Lung (tissue), 12 donors: Measurements from ENCODE around the gene SPRED3. TPM values are rescaled to one million over a fixed set of nuclear protein-coding genes. Genes with fewer than 3 reads are reported as not detected.

Source experiments
- ATAC-seq: fragments of 200-7000 bp; cut with Tn5 transposase; one replicate; pipeline ENCODE4 v1.9.1; 2020; ENCODE audit warnings: moderate number of reproducible peaks; ENCODE audit not compliant: insufficient read depth, low FRiP score
- DNase-seq, 3 donors: peaks; one replicate each; pipeline ENCODE4 v3.0.0-alpha.2; 2013 to 2017
- H3K27ac ChIP-seq, 2 donors: one replicate each; pipeline ENCODE4 v1.5.1; 2013; ENCODE audit warnings: mild to moderate bottlenecking in 2 of 2, moderate library complexity in 2 of 2, control low read depth in 1 of 2, inconsistent platforms in 1 of 2, low read depth in 1 of 2, low read length in 1 of 2
- H3K27me3 ChIP-seq, 3 donors: one replicate each; pipeline ENCODE4 v1.5.1; 2013; ENCODE audit warnings: low read length in 2 of 3; ENCODE audit not compliant: control insufficient read depth in 3 of 3, insufficient read depth in 3 of 3
- H3K36me3 ChIP-seq, 4 donors: one replicate each; pipeline ENCODE4 v1.5.1; 2013; ENCODE audit warnings: low read length in 4 of 4, mild to moderate bottlenecking in 1 of 4, moderate library complexity in 1 of 4; ENCODE audit not compliant: control insufficient read depth in 4 of 4, insufficient read depth in 4 of 4
- H3K4me1 ChIP-seq, 5 donors: one replicate each; pipeline ENCODE4 v1.5.1; 2013; ENCODE audit warnings: low read length in 5 of 5, mild to moderate bottlenecking in 2 of 5, moderate library complexity in 1 of 5; ENCODE audit not compliant: control insufficient read depth in 5 of 5, insufficient read depth in 5 of 5
- H3K4me3 ChIP-seq: one replicate; pipeline ENCODE4 v1.5.1; 2013; ENCODE audit warnings: mild to moderate bottlenecking, control low read depth, moderate library complexity
- H3K9ac ChIP-seq, 2 donors: one replicate each; pipeline ENCODE4 v1.5.1; 2013; ENCODE audit warnings: low read length in 2 of 2, control low read depth in 1 of 2; ENCODE audit not compliant: insufficient read depth in 1 of 2
- H3K9me3 ChIP-seq, 4 donors: one replicate each; pipeline ENCODE4 v1.5.1; 2013; ENCODE audit warnings: low read length in 3 of 4, mild to moderate bottlenecking in 1 of 4, moderate library complexity in 1 of 4; ENCODE audit not compliant: control insufficient read depth in 4 of 4, insufficient read depth in 3 of 4
- WGBS, 2 donors: extraction: QIAGEN DNeasy Blood & Tissue Kit; methylation state at CpG; one replicate each; pipeline ENCODE4 v1.1.7; 2013; 5-methylcytosine and 5-hydroxymethylcytosine counted together
- polyA plus RNA-seq, 2 donors: library from polyadenylated mRNA; stranded (reverse); fragments of 200-250 nt; gene quantifications; one replicate each; pipeline ENCODE4 v1.2.1, GENCODE V29; 2013
- total RNA-seq, 2 donors: library from RNA; depleted of rRNA in 1 of 2; stranded (reverse); fragments of >200 nt in 1 of 2; gene quantifications; one replicate each; pipeline ENCODE4 v1.2.1, GENCODE V29; 2014 to 2021
- TF ChIP-seq, protein P1 (sequence below): IDR thresholded peaks from 2 replicates; pipeline ENCODE4 v1.5.1; 2012; ENCODE audit warnings: mild to moderate bottlenecking; ENCODE audit errors: control extremely low read depth, extremely low read depth
- donor health status: control.
- donor health status: control.
- donor health status: Bipolar disorder and iron deficiency.
- donor health status: healthy.
- donor health status: DM: yes; HTN: yes; CAD: no.

The SPRED3 gene
- total and polyA plus RNA-seq, 4 donors = 0.09 to 2.6 (median 1.3) TPM

DNA sequence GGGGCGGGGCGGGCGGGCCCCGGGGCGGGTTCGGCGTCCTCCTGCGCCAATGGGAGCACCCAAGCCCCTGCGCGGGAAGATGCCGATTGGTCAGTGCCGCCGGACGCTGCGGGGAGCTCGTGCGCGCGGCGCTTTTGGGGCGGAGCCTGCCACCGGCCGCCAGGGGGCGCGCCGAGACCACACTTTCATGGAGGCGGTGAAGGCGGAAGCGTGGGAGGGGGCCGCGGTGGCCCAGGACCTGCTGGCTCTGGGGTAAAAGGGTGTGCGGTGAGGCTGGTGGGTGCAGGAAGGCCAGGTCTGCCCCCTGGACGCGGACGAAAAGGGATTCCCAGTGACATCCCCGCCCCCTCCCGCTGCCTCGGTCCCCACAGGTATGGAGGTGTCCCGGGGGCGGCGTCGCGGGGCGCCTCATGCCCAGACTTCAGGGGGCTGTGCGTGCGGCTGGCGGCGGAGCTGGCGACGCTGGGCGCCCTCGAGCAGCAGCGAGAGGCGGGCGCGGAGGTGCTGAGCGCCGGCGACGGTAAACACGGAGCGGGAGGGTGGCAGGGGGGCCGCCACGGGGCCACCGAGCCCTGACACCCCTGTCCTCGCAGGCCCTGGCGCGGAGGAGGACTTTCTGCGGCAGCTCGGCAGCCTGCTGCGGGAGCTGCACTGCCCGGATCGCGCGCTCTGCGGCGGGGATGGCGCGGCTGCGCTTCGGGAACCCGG, 14.6 kb downstream of the SPRED3 start, which contains the start of gene FAM98C:
TSS of gene FAM98C (plus strand) at position 127 of the 708 bp plus-strand sequence. CDS start at position 188, 61 bp downstream.
- peak within 1 kb of the TSS; percentile 68 for H3K4me3 ChIP-seq
- H3K9ac ChIP-seq = peak within 1 kb of the TSS in 1 of 2 donors; percentile 25
- H3K27ac ChIP-seq = peak within 1 kb of the TSS; percentile 14 to 75
- peaks cover 0 to 9% (median 6%) of the 10 kb centered on the region in 3 donors for H3K27me3 ChIP-seq
- DNase-seq (peak; percentile 98 to 99 (median 98)), ATAC-seq (peak; percentile 99)
- H3K36me3 ChIP-seq = peaks cover 0 to 14% (median 12%) of the 10 kb centered on the region in 4 donors
- whole genome bisulfite sequencing, 2 donors = 0% methylated on average over 72 to 82 of the region's 82 CpGs
- TF ChIP-seq, protein P1, sequence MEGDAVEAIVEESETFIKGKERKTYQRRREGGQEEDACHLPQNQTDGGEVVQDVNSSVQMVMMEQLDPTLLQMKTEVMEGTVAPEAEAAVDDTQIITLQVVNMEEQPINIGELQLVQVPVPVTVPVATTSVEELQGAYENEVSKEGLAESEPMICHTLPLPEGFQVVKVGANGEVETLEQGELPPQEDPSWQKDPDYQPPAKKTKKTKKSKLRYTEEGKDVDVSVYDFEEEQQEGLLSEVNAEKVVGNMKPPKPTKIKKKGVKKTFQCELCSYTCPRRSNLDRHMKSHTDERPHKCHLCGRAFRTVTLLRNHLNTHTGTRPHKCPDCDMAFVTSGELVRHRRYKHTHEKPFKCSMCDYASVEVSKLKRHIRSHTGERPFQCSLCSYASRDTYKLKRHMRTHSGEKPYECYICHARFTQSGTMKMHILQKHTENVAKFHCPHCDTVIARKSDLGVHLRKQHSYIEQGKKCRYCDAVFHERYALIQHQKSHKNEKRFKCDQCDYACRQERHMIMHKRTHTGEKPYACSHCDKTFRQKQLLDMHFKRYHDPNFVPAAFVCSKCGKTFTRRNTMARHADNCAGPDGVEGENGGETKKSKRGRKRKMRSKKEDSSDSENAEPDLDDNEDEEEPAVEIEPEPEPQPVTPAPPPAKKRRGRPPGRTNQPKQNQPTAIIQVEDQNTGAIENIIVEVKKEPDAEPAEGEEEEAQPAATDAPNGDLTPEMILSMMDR = peak; percentile 97
- no peaks in the 10 kb centered on the region for H3K9me3 ChIP-seq
- peaks cover 0 to 2% (median 0%) of the 10 kb centered on the region in 5 donors for H3K4me1 ChIP-seq

DNA sequence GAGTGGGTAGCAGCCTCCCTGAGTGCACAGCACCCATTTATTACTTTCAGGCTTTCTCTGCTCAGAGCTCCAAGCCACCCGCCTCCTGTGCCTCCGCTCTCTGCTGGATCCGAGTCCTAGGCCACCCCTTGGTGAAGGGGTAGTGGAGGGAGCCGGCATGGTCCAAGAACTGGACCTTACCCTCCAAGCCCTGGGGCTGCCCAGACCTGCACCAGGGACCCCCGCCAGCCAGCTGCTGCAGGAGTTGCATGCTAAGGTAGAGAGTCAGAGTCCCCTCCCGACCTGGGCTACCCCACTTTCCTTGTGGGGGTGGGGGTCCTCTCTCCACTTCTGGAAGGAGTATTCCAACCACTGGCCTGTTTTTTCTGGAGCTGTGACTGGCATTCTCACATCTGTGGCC, 16.4 kb downstream of the SPRED3 start:
- Histone ChIP-seq H3K4me3 (no peak overlapping the region), H3K9me3 (no peaks in the 10 kb centered on the region), H3K9ac (no peak overlapping the region), H3K4me1 (peaks cover 0 to 2% (median 0%) of the 10 kb centered on the region in 5 donors), H3K27me3 (peaks cover 0 to 4% (median 0%) of the 10 kb centered on the region in 3 donors), H3K27ac (no peak overlapping the region), H3K36me3 (peaks cover 0 to 14% (median 12%) of the 10 kb centered on the region in 4 donors)
- DNase-seq (no peak), ATAC-seq (no peak)
- TF ChIP-seq, protein P1 = no peak
- WGBS, 2 donors = 96 to 100% methylated on average over 5 to 6 of the region's 6 CpGs

DNA sequence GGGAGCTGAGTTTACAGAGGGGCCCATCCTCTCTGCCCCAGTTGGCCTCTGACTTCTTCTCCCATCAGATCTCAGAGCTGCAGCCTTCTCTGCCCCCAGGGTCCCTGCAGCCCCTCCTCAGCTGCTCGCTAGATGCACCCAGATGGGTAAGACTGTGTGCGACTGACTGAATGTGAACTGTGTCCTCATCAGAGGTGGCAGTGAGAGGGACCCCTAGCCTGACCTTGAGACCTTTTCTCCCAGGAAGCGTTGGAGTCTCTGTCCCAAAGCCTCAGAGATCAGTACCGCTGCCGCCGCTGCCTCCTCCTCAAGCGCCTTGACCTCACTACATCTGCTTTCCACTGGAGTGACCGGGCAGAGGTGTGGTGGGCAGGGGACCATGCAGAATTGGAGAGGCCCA, 16.8 kb downstream of the SPRED3 start:
- TF ChIP-seq, protein P1 = no peak
- ATAC-seq (no peak), DNase-seq (no peak)
- H3K9me3 ChIP-seq = no peaks in the 10 kb centered on the region
- H3K4me1 ChIP-seq = peaks cover 0 to 2% (median 0%) of the 10 kb centered on the region in 5 donors
- H3K27ac ChIP-seq = no peak overlapping the region
- WGBS, 2 donors = 95 to 96% methylated on average over 8 of the region's 8 CpGs
- H3K9ac ChIP-seq = no peak overlapping the region
- no peak overlapping the region for H3K4me3 ChIP-seq
- H3K27me3 ChIP-seq = peaks cover 0 to 4% (median 0%) of the 10 kb centered on the region in 3 donors
- H3K36me3 ChIP-seq = peaks cover 0 to 14% (median 12%) of the 10 kb centered on the region in 4 donors
